C4-2B (cell line): ENCODE measurements around the gene DGKB.

ENCODE experiments used
- ZFX ChIP-seq: fragments of 450-650 bp; IDR thresholded peaks from 2 replicates; pipeline ENCODE4 v1.6.1; 2017
- TF ChIP-seq, protein P1 (sequence below): fragments of 450-650 bp; conservative IDR thresholded peaks from 2 replicates; pipeline ENCODE4 v1.5.1; 2017; ENCODE audit warnings: mild to moderate bottlenecking

DNA sequence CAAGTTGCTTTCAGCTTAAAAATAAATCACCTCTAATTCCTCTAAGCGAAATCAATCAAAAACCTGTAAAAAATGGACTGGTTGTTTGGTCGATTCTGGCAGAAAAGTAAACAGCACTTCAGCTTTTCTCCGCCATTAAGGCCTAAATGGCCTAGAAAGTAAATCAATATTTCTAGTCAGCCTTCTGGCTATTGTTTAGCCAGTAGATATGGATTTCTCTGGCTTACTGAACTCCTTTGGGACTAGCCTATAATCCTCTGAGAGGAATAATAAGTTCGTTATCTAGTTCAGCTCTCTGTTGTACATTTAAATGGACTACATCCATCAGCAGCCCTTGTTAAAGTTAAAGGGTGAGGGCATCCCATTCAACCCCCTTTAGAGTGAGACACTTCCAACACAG lies 513.0 kb downstream of the DGKB start:
- TF ChIP-seq, protein P1, sequence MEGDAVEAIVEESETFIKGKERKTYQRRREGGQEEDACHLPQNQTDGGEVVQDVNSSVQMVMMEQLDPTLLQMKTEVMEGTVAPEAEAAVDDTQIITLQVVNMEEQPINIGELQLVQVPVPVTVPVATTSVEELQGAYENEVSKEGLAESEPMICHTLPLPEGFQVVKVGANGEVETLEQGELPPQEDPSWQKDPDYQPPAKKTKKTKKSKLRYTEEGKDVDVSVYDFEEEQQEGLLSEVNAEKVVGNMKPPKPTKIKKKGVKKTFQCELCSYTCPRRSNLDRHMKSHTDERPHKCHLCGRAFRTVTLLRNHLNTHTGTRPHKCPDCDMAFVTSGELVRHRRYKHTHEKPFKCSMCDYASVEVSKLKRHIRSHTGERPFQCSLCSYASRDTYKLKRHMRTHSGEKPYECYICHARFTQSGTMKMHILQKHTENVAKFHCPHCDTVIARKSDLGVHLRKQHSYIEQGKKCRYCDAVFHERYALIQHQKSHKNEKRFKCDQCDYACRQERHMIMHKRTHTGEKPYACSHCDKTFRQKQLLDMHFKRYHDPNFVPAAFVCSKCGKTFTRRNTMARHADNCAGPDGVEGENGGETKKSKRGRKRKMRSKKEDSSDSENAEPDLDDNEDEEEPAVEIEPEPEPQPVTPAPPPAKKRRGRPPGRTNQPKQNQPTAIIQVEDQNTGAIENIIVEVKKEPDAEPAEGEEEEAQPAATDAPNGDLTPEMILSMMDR, result no peak
- TF ChIP-seq ZFX, result no peak
